GM21447 (cell line): ENCODE data around the gene ZBTB40.

Experiments
- ATAC-seq: cut with Tn5 transposase; IDR thresholded peaks from one replicate; pipeline ENCODE4 v1.9.1; 2021; ENCODE audit not compliant: unreplicated experiment

Gene ZBTB40

DNA sequence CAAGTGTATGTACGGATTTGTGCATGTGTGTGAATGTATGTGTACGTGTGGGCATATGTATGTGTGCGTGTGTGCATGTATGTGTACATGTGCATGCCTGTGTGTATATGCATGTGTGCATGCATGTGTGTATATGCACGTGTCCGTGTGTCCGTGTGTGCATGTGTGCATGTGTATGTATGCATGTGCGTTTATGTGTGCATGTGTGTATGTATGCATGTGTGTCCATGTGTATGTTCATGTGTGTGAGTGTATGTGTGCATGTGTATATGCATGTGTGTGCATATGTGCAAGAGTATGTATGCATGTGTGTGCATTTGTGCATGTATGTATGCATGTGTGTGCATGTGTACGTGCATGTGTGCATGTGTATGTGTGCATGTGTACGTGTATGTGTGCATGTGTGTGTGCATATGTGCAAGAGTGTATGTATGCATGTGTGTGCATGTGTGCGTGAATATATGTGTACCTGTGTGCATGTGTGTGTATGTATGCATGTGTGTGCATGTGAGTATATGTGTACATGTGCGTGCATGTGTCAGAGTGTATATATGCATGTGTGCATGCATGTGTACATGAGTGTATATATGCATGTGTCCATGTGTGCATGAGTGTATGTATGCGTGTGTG lies 127.2 kb downstream of the ZBTB40 start:
- ATAC-seq: no peak

DNA sequence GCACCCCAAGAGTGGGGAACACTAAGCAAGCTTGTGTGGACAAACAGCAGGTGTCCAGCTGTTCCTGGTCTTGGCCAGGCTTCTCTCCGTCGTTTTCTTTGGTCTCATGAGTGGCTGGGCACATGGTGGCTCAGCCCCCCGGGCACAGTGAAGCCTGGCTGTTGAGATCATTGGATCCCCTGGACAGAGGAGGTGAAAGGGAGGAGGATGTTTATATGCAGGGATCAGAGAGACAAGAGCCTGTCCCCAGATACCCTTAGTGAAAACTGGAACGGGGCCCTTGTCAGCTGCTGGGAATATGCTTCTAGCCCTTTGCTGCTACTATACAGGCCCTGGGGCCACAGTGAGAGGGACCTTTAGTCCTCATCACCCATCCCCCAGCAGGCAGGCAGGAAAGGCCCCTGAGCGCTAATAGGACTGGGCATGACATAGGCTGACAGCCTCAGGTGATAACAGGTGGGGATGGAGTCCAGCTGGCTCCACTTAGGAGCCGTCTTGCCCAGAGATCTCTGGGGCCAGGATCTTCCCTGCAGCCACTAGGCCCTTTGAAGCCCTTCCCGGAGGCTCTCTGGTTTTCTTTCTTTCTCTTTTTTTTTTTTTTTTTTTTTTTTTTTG lies 128.0 kb downstream of the ZBTB40 start:
- no peak for ATAC-seq
